Measurements from ENCODE around the gene GPR137. TPM values are rescaled to one million over a fixed set of nuclear protein-coding genes. Genes with fewer than 3 reads are reported as not detected.
"Not testable (repeated sequence)": the region's sequence is repeated elsewhere in the genome, so short reads cannot be mapped to it uniquely, and the experiment has no call there.

Gene GPR137
- total and polyA plus RNA-seq, 7 experiments from 2014 or later = 4.9 to 45.9 (median 30.8) TPM

GRCh38 chr11:64321533-64321932 lies 35.9 kb downstream of the GPR137 start:
- Mint-ChIP-seq H3K9me3 (peaks cover 0 to under 1% (median 0%) of the 10 kb centered on the region in 11 donors), H3K36me3 (peaks cover 0 to 18% (median 6%) of the 10 kb centered on the region in 5 donors), H3K4me1 (peaks cover 12 to 30% (median 23%) of the 10 kb centered on the region in 7 donors), H3K4me3 (no peak overlapping the region), H3K27me3 (no peaks in the 10 kb centered on the region), H3K27ac (peak overlapping the region in 2 of 9 donors; percentile 19 to 29)
- Histone ChIP-seq H3K27me3 (ENCODE audit: control insufficient read depth in 2 of 2, insufficient read depth in 2 of 2, low read length in 2 of 2) (no peaks in the 10 kb centered on the region), H3K4me3 (ENCODE audit: low read length) (no peak overlapping the region), H3K9me3 (ENCODE audit: control insufficient read depth in 2 of 3, low read length in 3 of 3) (no peaks in the 10 kb centered on the region), H3K4me1 (ENCODE audit: control insufficient read depth in 2 of 2, insufficient read depth in 2 of 2, low read length in 2 of 2) (peaks cover 7 to 10% of the 10 kb centered on the region in 2 donors), H3K36me3 (ENCODE audit: control insufficient read depth in 2 of 3, insufficient read depth in 3 of 3, low read length in 3 of 3) (peaks cover 0 to 30% (median 0%) of the 10 kb centered on the region in 3 experiments), H3K27ac (ENCODE audit: low read depth, low read length) (no peak overlapping the region)
- DNase-seq = no peak
- ATAC-seq = no peak
- intact Hi-C loops (cut with micrococcal nuclease) = no loop called here
- ChIA-PET CTCF (interaction anchor here (0.6 kb wide), 2 partner anchors 25 to 94 kb away, joined by 3 to 4 read pairs; no protein-coding TSS in a partner anchor), POLR2A (no interaction called here)

GRCh38 chr11:64322925-64323260 lies 37.2 kb downstream of the GPR137 start:
- Mint-ChIP-seq H3K27ac (no peak overlapping the region), H3K4me1 (peaks cover 8 to 19% (median 16%) of the 10 kb centered on the region in 7 donors), H3K27me3 (no peaks in the 10 kb centered on the region), H3K36me3 (peaks cover 0 to 18% (median 6%) of the 10 kb centered on the region in 5 donors), H3K9me3 (peaks cover 0 to 4% (median 0%) of the 10 kb centered on the region in 11 donors), H3K4me3 (no peak overlapping the region)
- intact Hi-C loops (cut with micrococcal nuclease) = no loop called here
- Histone ChIP-seq H3K27me3 (ENCODE audit: control insufficient read depth in 2 of 2, insufficient read depth in 2 of 2, low read length in 2 of 2) (no peaks in the 10 kb centered on the region), H3K27ac (ENCODE audit: low read depth, low read length) (no peak overlapping the region), H3K9me3 (ENCODE audit: control insufficient read depth in 2 of 3, low read length in 3 of 3) (no peaks in the 10 kb centered on the region), H3K4me1 (ENCODE audit: control insufficient read depth in 2 of 2, insufficient read depth in 2 of 2, low read length in 2 of 2) (peaks cover 4 to 10% of the 10 kb centered on the region in 2 donors), H3K4me3 (ENCODE audit: low read length) (no peak overlapping the region), H3K36me3 (ENCODE audit: control insufficient read depth in 2 of 3, insufficient read depth in 3 of 3, low read length in 3 of 3) (peaks cover 0 to 30% (median 0%) of the 10 kb centered on the region in 3 experiments)
- no peak for ATAC-seq
- ChIA-PET POLR2A (no interaction called here), CTCF (no interaction called here)
- no peak for DNase-seq

GRCh38 chr11:64323373-64323772 lies 37.7 kb downstream of the GPR137 start:
- DNase-seq = no peak
- Histone ChIP-seq H3K9me3 (ENCODE audit: control insufficient read depth in 2 of 3, low read length in 3 of 3) (no peaks in the 10 kb centered on the region), H3K4me1 (ENCODE audit: control insufficient read depth in 2 of 2, insufficient read depth in 2 of 2, low read length in 2 of 2) (peaks cover 4 to 10% of the 10 kb centered on the region in 2 donors), H3K4me3 (ENCODE audit: low read length) (no peak overlapping the region), H3K36me3 (ENCODE audit: control insufficient read depth in 2 of 3, insufficient read depth in 3 of 3, low read length in 3 of 3) (peaks cover 0 to 30% (median 0%) of the 10 kb centered on the region in 3 experiments), H3K27ac (ENCODE audit: low read depth, low read length) (no peak overlapping the region), H3K27me3 (ENCODE audit: control insufficient read depth in 2 of 2, insufficient read depth in 2 of 2, low read length in 2 of 2) (no peaks in the 10 kb centered on the region)
- Mint-ChIP-seq H3K27ac (peak overlapping the region in 1 of 9 donors; percentile 41), H3K4me1 (peaks cover 8 to 17% (median 14%) of the 10 kb centered on the region in 7 donors), H3K4me3 (no peak overlapping the region), H3K9me3 (peaks cover 0 to 4% (median 0%) of the 10 kb centered on the region in 11 donors), H3K36me3 (peaks cover 0 to 18% (median 6%) of the 10 kb centered on the region in 5 donors), H3K27me3 (no peaks in the 10 kb centered on the region)
- ChIA-PET POLR2A (no interaction called here), CTCF (interaction anchor here (1.0 kb wide), 1 partner anchor 8 kb away, joined by 3 read pairs; no protein-coding TSS in a partner anchor)
- ATAC-seq = no peak
- intact Hi-C loops (cut with micrococcal nuclease) = no loop called here

- DNase-seq; intact Hi-C loops (cut with micrococcal nuclease); H3K27me3 ChIP-seq (ENCODE audit: control insufficient read depth in 2 of 2, insufficient read depth in 2 of 2, low read length in 2 of 2); H3K9me3 Mint-ChIP-seq; H3K4me1 ChIP-seq (ENCODE audit: control insufficient read depth in 2 of 2, insufficient read depth in 2 of 2, low read length in 2 of 2); H3K27me3 Mint-ChIP-seq; ATAC-seq; H3K9me3 ChIP-seq (ENCODE audit: control insufficient read depth in 2 of 3, low read length in 3 of 3); POLR2A ChIA-PET; H3K4me3 ChIP-seq (ENCODE audit: low read length); H3K4me3 Mint-ChIP-seq; H3K27ac ChIP-seq (ENCODE audit: low read depth, low read length): not testable (repeated sequence)
- Mint-ChIP-seq H3K4me1 (peaks cover 5 to 14% (median 11%) of the 10 kb centered on the region in 7 donors), H3K27ac (peak overlapping the region in 1 of 9 donors; percentile 41), H3K36me3 (peaks cover 0 to 18% (median 6%) of the 10 kb centered on the region in 5 donors)
- H3K36me3 ChIP-seq (ENCODE audit: control insufficient read depth in 2 of 3, insufficient read depth in 3 of 3, low read length in 3 of 3) = peaks cover 0 to 30% (median 0%) of the 10 kb centered on the region in 3 experiments
- CTCF ChIA-PET = interaction anchor here (1.0 kb wide), 1 partner anchor 8 kb away, joined by 3 read pairs; no protein-coding TSS in a partner anchor
Observed at GRCh38 chr11:64323984-64324383, 38.3 kb downstream of the GPR137 start.

GRCh38 chr11:64324692-64325469 lies 39.2 kb downstream of the GPR137 start:
- Histone ChIP-seq H3K27me3 (ENCODE audit: control insufficient read depth in 2 of 2, insufficient read depth in 2 of 2, low read length in 2 of 2) (no peaks in the 10 kb centered on the region), H3K4me1 (ENCODE audit: control insufficient read depth in 2 of 2, insufficient read depth in 2 of 2, low read length in 2 of 2) (no peaks in the 10 kb centered on the region), H3K36me3 (ENCODE audit: control insufficient read depth in 2 of 3, insufficient read depth in 3 of 3, low read length in 3 of 3) (peaks cover 0 to 30% (median 0%) of the 10 kb centered on the region in 3 experiments), H3K4me3 (ENCODE audit: low read length) (no peak overlapping the region), H3K27ac (ENCODE audit: low read depth, low read length) (no peak overlapping the region), H3K9me3 (ENCODE audit: control insufficient read depth in 2 of 3, low read length in 3 of 3) (no peaks in the 10 kb centered on the region)
- peaks cover 0 to 18% (median 4%) of the 10 kb centered on the region in 5 donors for H3K36me3 Mint-ChIP-seq
- no peak overlapping the region for H3K4me3 Mint-ChIP-seq
- ATAC-seq (no peak), DNase-seq (no peak)
- ChIA-PET POLR2A (no interaction called here), CTCF (interaction anchor here (0.9 kb wide), 1 partner anchor 13 kb away, joined by 5 read pairs; no protein-coding TSS in a partner anchor)
- intact Hi-C loops (cut with micrococcal nuclease) = no loop called here
- peaks cover 0 to 4% (median 0%) of the 10 kb centered on the region in 11 donors for H3K9me3 Mint-ChIP-seq
- H3K27ac Mint-ChIP-seq = no peak overlapping the region
- no peaks in the 10 kb centered on the region for H3K27me3 Mint-ChIP-seq
- H3K4me1 Mint-ChIP-seq = peaks cover 0 to 9% (median 5%) of the 10 kb centered on the region in 7 donors

- H3K27me3 Mint-ChIP-seq = no peaks in the 10 kb centered on the region
- CTCF ChIA-PET = no interaction called here
- Histone ChIP-seq H3K4me3 (ENCODE audit: low read length) (no peak overlapping the region), H3K9me3 (ENCODE audit: control insufficient read depth in 2 of 3, low read length in 3 of 3) (no peaks in the 10 kb centered on the region), H3K27ac (ENCODE audit: low read depth, low read length) (no peak overlapping the region), H3K27me3 (ENCODE audit: control insufficient read depth in 2 of 2, insufficient read depth in 2 of 2, low read length in 2 of 2) (no peaks in the 10 kb centered on the region), H3K4me1 (ENCODE audit: control insufficient read depth in 2 of 2, insufficient read depth in 2 of 2, low read length in 2 of 2) (peaks cover 4 to 8% of the 10 kb centered on the region in 2 donors), H3K36me3 (ENCODE audit: control insufficient read depth in 2 of 3, insufficient read depth in 3 of 3, low read length in 3 of 3) (peaks cover 0 to 10% (median 0%) of the 10 kb centered on the region in 3 experiments)
- H3K4me3 Mint-ChIP-seq = no peak overlapping the region
- peaks cover 0 to 4% (median 0%) of the 10 kb centered on the region in 11 donors for H3K9me3 Mint-ChIP-seq
- no peak overlapping the region for H3K27ac Mint-ChIP-seq
- H3K4me1 Mint-ChIP-seq = peaks cover 0 to 12% (median 7%) of the 10 kb centered on the region in 7 donors
- DNase-seq (no peak), ATAC-seq (no peak)
- POLR2A ChIA-PET = no interaction called here
- intact Hi-C loops (cut with micrococcal nuclease) = no loop called here
- no peaks in the 10 kb centered on the region for H3K36me3 Mint-ChIP-seq
Observed at GRCh38 chr11:64327375-64327774, 41.7 kb downstream of the GPR137 start.
